HG02870 (cell line): ENCODE measurements around the gene RPL38.
A peak's percentile ranks its signal among the peaks of the same experiment; 100 is the strongest.
"Not testable (repeated sequence)": the region's sequence is repeated elsewhere in the genome, so short reads cannot be mapped to it uniquely, and the experiment has no call there.

ENCODE experiments used
- ATAC-seq: cut with Tn5 transposase; IDR thresholded peaks from one replicate; pipeline ENCODE4 v1.9.1; 2021; ENCODE audit warnings: mild to moderate bottlenecking, moderate library complexity; ENCODE audit not compliant: unreplicated experiment

Gene RPL38

GRCh38 chr17:74183411-74183810 is 20.1 kb upstream of the RPL38 start:
- no peak for ATAC-seq

GRCh38 chr17:74185571-74186185 is 17.8 kb upstream of the RPL38 start:
- ATAC-seq = no peak

GRCh38 chr17:74186498-74186897 is 17.0 kb upstream of the RPL38 start:
- ATAC-seq = no peak

- ATAC-seq = no peak
Observed at GRCh38 chr17:74187761-74188160, 15.7 kb upstream of the RPL38 start.

GRCh38 chr17:74188687-74189086 is 14.8 kb upstream of the RPL38 start:
- not testable (repeated sequence) for ATAC-seq

- peak; percentile 59 for ATAC-seq
Observed at GRCh38 chr17:74190154-74190553, 13.3 kb upstream of the RPL38 start.

DNA sequence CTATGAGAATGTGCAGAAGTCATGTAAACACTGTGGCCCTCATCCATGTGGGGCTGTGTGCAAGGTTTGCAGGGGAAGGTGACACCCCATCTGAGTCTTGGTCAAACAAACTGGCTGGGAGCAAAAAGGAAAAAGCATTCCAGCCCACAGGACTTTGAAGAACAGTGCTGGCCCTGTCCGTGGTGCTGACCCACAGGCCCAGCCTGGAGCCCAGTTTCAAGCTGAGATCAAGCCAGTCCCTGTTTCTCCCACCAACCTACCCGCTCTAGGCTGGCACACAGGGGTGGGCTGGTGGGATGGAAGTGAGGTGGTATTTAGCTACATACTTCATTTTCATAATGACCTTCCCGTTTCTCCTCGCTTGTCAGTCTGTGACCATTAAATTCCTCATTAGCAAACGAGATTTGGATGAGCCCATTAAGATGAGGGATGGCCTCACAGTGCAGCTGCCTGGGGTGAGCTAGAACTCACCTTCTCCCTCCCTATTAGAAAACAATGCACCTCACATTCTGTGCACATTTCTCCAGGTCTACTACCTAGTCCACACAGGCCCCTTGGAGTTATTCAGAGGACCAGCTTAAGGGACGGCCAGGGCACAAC is 12.6 kb upstream of the RPL38 start:
- no peak for ATAC-seq

GRCh38 chr17:74192950-74193781 is 10.3 kb upstream of the RPL38 start:
- ATAC-seq = no peak

- no peak for ATAC-seq
Observed at GRCh38 chr17:74194682-74195081, 8.8 kb upstream of the RPL38 start.

GRCh38 chr17:74196541-74197317 is 6.7 kb upstream of the RPL38 start:
- no peak for ATAC-seq

GRCh38 chr17:74197801-74198200 is 5.7 kb upstream of the RPL38 start:
- ATAC-seq = no peak

GRCh38 chr17:74198694-74199093 is 4.8 kb upstream of the RPL38 start:
- no peak for ATAC-seq

GRCh38 chr17:74199306-74200092 is 4.0 kb upstream of the RPL38 start:
- no peak for ATAC-seq

- ATAC-seq = no peak
Observed at GRCh38 chr17:74200112-74200511, 3.4 kb upstream of the RPL38 start.

DNA sequence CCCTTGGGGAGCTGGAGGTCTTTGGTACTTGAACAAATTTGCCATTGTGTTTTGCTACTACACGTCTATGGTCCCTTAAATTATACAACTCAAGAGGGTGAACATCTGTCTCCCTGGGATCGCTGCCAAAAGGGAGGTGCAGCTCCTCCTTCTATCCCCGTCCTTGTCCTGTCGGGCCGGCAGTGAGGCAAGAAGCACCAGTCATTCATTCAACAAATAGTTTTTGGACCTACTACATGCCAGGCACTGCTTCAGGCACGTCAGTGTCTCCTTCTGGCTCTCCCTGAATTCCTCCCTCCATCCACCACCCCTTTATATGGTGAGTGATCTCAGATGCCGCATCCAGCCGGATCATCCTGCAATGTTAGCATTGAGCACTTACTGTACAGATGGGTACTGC is 2.2 kb upstream of the RPL38 start:
- no peak for ATAC-seq

- no peak for ATAC-seq
Observed at GRCh38 chr17:74201948-74202347, 1.5 kb upstream of the RPL38 start.

DNA sequence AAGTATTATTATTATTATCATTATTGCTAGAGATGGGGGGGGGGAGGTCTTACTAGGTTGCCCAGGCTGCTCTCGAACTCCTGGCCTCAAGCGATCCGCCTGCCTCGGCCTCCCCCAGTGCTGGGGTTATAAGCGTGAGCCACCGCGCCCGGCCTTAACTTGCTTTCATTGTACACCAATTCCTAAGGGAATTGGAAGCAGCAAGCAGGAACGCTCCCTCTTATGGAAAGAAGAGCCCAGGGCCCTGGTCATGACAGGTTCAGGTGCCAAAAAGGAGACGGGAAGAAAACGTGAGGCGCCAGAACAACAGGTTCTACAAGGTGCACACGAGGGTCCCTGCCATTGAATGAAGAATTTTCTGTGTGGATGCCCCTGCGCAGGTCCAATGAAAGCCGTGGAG is 540 bp upstream of the RPL38 start:
- ATAC-seq = no peak

DNA sequence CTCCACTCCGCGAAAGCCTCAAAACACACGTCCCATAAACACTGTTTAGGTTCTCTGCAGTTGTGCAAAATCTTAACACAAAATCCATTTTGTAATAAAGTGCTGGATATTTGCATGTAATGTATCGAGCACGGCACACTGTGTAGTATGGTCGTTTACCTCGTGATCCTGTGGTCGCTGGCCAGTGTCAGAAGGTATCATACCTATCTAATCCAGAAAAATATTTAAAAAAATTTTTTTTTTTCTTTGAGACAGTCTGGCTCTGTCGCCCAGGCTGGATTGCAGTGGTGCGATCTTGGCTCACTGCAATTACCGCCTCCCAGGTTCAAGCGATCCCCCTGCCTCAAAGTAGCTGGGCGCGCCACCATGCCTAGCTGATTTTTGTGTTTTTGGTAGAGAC is 996 bp downstream of the RPL38 start:
- ATAC-seq = no peak

GRCh38 chr17:74205274-74205673 is 1.8 kb downstream of the RPL38 start:
- ATAC-seq = no peak

DNA sequence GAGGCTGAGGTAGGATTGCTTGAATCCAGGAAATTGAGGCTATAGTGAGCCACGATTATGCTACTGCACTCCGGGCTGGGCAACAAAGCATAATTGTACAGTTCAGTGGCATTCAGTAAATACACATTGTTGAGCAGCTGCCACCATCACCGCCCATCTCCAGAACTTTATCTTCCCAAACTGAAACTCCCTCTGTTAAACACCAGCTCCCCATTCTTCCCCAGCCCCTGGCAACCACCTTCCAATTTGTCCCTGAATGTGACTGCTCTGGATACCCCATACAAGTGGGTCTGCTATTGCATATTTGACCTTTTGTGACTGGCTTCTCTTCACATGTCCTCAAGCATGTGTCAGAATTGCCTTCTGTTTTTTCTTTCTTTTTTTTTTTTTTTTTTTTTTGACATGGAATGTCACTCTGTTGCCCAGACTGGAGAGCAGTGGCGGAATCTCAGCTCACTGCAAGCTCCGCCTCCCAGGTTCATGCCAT is 2.9 kb downstream of the RPL38 start:
- ATAC-seq = no peak
